Heart right ventricle (tissue), 16 donors: ENCODE measurements around the gene TXLNB. TPM values are rescaled to one million over a fixed set of nuclear protein-coding genes. Genes with fewer than 3 reads are reported as not detected.
A peak's percentile ranks its signal among the peaks of the same experiment; 100 is the strongest.

Experiments
- ATAC-seq, 8 donors: fragments of 200-7000 bp; cut with Tn5 transposase; one replicate each; pipeline ENCODE4 v1.9.1; 2020; ENCODE audit warnings: mild to moderate bottlenecking in 8 of 8, moderate library complexity in 8 of 8, moderate number of reproducible peaks in 1 of 8
- DNase-seq, 2 donors: peaks; one replicate each; pipeline ENCODE4 v3.0.0-alpha.2; 2020
- H3K27ac ChIP-seq, 10 donors: fragments of 200-600 bp; sonication (generic) in 2 of 10; one replicate each; pipeline versions ENCODE4 v1.5.0 to v1.8.0; 2020 to 2022; ENCODE audit warnings: mild to moderate bottlenecking in 3 of 10
- H3K27me3 ChIP-seq, 7 donors: fragments of 200-600 bp; one replicate each; pipeline ENCODE4 v1.8.0; 2021 to 2022; ENCODE audit warnings: mild to moderate bottlenecking in 2 of 7
- H3K36me3 ChIP-seq, 9 donors: fragments of 200-600 bp; sonication (generic) in 1 of 9; one replicate each; pipeline versions ENCODE4 v1.5.0 to v1.8.0; 2020 to 2022; ENCODE audit warnings: mild to moderate bottlenecking in 2 of 9
- H3K4me1 ChIP-seq, 9 donors: fragments of 200-600 bp; sonication (generic) in 1 of 9; one replicate each; pipeline versions ENCODE4 v1.5.0 to v1.8.0; 2020 to 2022; ENCODE audit warnings: mild to moderate bottlenecking in 4 of 9
- H3K4me3 ChIP-seq, 10 donors: fragments of 200-600 bp; sonication (generic) in 2 of 10; one replicate each; pipeline versions ENCODE4 v1.5.0 to v1.8.0; 2020 to 2022; ENCODE audit warnings: mild to moderate bottlenecking in 7 of 10, moderate library complexity in 2 of 10
- H3K9me3 ChIP-seq, 11 donors: fragments of 200-600 bp in 10 of 11; sonication (generic) in 2 of 11; one replicate each; pipeline versions ENCODE4 v1.5.0 to v1.8.0; 2013 to 2022; ENCODE audit warnings: mild to moderate bottlenecking in 2 of 11, control low read depth in 1 of 11, moderate library complexity in 1 of 11
- WGBS, 2 donors: extraction: QIAGEN DNeasy Blood & Tissue Kit; methylation state at CpG; one replicate each; pipeline ENCODE4 v1.1.7; 2013; ENCODE audit warnings: inconsistent platforms in 1 of 2; 5-methylcytosine and 5-hydroxymethylcytosine counted together
- intact Hi-C, 10 donors: fragments of 100-400 bp; cut with DNase I; formaldehyde crosslinking; loops; one replicate each; pipeline versions ENCODE4 v1.11.1 to v1.14.2; 2022
- polyA plus RNA-seq, 2 donors: library from polyadenylated mRNA; stranded (reverse); fragments of 200-250 nt; gene quantifications; one replicate each; pipeline ENCODE4 v1.2.3, GENCODE V29; 2013
- total RNA-seq, 10 donors: library from RNA; stranded (reverse); fragmentation: NEBNext Ultra II Directional in 3 of 10; extraction: Animal tissue kit (Norgen Biotek cat#: 25700) in 3 of 10; gene quantifications; one replicate each; pipeline versions ENCODE4 v1.2.1 to v1.2.4, GENCODE V29; 2021 to 2023
- TF ChIP-seq, protein P1 (sequence below), 9 donors: fragments of 200-600 bp; sonication (generic) in 2 of 9; IDR thresholded peaks; one replicate each; pipeline versions ENCODE4 v1.5.0 to v1.8.0; 2021 to 2022; ENCODE audit warnings: antibody characterized with exemption in 9 of 9, mild to moderate bottlenecking in 5 of 9, moderate library complexity in 1 of 9
- donor health status: Arrhythmogenic right ventricular cardiomyopathy.
- donor health status: ischemic (EF 13 %, LVEDD 7.1; RV severe dilation, severe dysfunction).
- donor health status: healthy with polysubstance abuse.
- donor health status: DM: no; HTN: yes; CAD: no.
- donor health status: DM: no; HTN: no; CAD: no.
- donor health status: ischemic (EF 25% LVEDD 6.9; RV normal size, moderate dysfunction).
- donor health status: ischemic (EF 25% LVEDD 5.7; RV mildly dilated, moderate dysfunction).
- donor health status: healthy.
- donor health status: DM: yes; HTN: yes; CAD: no.
- donor health status: Ischemic cardiomyopathy.
- donor health status: ischemic (EF 35%, LVEDD 5.7; RV mildly dilated, moderate dysfunction).
- donor health status: nonischemic (EF 11% LVEDD 7.7; RV severe dilation, severe dysfunction).
- donor health status: DM: yes; HTN: yes; CAD: no.
- donor health status: PGD.
- donor health status: ischemic (EF 29% LVEDD 5.4; RV normal size, mild dysfunction).
- donor health status: nonischemic (EF 23%, LVEDD 6.1; RV moderate dilation, normal function).

Gene TXLNB
- total and polyA plus RNA-seq, 12 donors, result 6.2 to 156 (median 132) TPM

DNA sequence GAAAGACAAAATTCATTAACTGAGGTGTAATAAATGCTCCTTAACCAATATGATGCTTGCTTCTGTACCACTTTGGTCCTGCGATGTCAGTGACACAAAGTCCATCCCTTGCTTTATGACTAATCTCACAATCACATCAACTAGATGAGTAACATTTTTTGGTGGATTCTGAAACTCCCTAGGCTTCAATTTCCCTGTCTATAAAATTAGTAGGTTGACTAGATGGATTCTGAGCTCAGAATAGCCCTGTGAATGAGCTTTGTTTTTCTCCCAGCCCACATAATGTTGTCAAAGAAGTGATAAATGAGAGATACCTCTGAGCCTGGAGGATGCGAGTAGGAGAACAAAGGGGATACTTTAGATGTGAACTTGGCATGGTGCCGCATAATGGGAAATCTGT, 9.1 kb downstream of the TXLNB start:
- H3K36me3 ChIP-seq, result peaks cover 0 to 8% (median 0%) of the 10 kb centered on the region in 9 donors
- ATAC-seq, result no peak
- H3K4me3 ChIP-seq, result no peak overlapping the region
- no peak overlapping the region for H3K27ac ChIP-seq
- no peaks in the 10 kb centered on the region for H3K27me3 ChIP-seq
- WGBS, 2 donors, result 70 to 83% methylated on average over 3 of the region's 3 CpGs
- no peaks in the 10 kb centered on the region for H3K9me3 ChIP-seq
- peaks cover 0 to 42% (median 27%) of the 10 kb centered on the region in 9 donors for H3K4me1 ChIP-seq
- TF ChIP-seq, protein P1, sequence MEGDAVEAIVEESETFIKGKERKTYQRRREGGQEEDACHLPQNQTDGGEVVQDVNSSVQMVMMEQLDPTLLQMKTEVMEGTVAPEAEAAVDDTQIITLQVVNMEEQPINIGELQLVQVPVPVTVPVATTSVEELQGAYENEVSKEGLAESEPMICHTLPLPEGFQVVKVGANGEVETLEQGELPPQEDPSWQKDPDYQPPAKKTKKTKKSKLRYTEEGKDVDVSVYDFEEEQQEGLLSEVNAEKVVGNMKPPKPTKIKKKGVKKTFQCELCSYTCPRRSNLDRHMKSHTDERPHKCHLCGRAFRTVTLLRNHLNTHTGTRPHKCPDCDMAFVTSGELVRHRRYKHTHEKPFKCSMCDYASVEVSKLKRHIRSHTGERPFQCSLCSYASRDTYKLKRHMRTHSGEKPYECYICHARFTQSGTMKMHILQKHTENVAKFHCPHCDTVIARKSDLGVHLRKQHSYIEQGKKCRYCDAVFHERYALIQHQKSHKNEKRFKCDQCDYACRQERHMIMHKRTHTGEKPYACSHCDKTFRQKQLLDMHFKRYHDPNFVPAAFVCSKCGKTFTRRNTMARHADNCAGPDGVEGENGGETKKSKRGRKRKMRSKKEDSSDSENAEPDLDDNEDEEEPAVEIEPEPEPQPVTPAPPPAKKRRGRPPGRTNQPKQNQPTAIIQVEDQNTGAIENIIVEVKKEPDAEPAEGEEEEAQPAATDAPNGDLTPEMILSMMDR (IDR thresholded peaks at IDR 0.05), result no peak
- intact Hi-C loops, result no loop called here
- no peak for DNase-seq

DNA sequence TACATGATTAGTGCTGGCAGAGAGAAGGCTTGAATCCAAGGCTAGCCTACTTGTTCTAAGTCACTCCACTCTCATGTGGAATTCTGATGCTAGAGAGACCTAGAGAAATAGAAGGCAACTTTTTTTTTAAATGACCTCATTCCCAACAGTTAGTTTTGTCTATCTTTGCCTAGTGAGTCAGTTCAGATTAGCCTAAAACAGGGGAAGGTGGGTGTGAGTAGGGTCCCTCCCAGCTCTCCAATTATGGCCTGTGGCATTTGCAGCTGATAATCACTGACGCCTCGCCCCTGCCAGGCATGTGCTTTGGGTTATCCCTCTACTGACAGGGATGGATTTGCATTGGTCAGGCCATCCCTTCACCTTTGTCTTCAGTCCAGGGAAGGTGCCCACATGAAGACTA, 13.6 kb downstream of the TXLNB start:
- WGBS, 2 donors, result 46 to 70% methylated on average over 2 of the region's 2 CpGs
- intact Hi-C loops, result no loop called here
- H3K36me3 ChIP-seq, result peaks cover 0 to 20% (median 0%) of the 10 kb centered on the region in 9 donors
- DNase-seq (no peak), ATAC-seq (peak in 6 of 8 donors; percentile 50 to 92 (median 73))
- H3K27me3 ChIP-seq, result no peaks in the 10 kb centered on the region
- no peaks in the 10 kb centered on the region for H3K9me3 ChIP-seq
- H3K4me3 ChIP-seq, result no peak overlapping the region
- TF ChIP-seq, protein P1 (IDR thresholded peaks at IDR 0.05), result no peak
- peaks cover 0 to 48% (median 29%) of the 10 kb centered on the region in 9 donors for H3K4me1 ChIP-seq
- H3K27ac ChIP-seq, result peak overlapping the region in 9 of 10 donors; percentile 31 to 90 (median 78)

DNA sequence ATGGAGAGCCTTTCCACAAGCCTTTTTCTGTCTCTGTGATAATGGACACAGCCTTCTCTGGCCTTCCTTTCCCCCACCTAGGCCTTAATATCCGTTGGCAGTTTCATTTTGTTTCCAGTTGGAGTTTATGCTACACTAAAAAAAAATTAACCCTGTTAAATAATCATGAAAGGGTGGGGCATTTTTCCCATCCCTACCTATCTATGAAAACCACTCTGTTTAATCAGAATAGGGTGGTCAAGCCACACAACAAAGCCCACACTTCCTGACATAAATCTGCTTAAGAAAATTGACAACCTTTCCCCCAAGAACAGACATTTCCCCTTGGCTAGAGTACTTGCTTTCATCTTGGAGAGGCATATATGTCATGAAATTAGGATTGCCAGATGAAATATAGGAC, 14.2 kb downstream of the TXLNB start:
- DNase-seq (no peak), ATAC-seq (peak in 2 of 8 donors; percentile 25 to 32)
- intact Hi-C loops, result no loop called here
- Histone ChIP-seq H3K9me3 (no peaks in the 10 kb centered on the region), H3K27me3 (no peaks in the 10 kb centered on the region), H3K4me3 (peak overlapping the region in 2 of 10 donors; percentile 17 to 20), H3K36me3 (peaks cover 0 to 26% (median 0%) of the 10 kb centered on the region in 9 donors), H3K4me1 (peaks cover 0 to 48% (median 29%) of the 10 kb centered on the region in 9 donors), H3K27ac (peak overlapping the region; percentile 31 to 90 (median 77))
- 10 to 16% methylated on average over 1 of the region's 1 CpG for WGBS, 2 donors
- TF ChIP-seq, protein P1 (IDR thresholded peaks at IDR 0.05), result no peak

DNA sequence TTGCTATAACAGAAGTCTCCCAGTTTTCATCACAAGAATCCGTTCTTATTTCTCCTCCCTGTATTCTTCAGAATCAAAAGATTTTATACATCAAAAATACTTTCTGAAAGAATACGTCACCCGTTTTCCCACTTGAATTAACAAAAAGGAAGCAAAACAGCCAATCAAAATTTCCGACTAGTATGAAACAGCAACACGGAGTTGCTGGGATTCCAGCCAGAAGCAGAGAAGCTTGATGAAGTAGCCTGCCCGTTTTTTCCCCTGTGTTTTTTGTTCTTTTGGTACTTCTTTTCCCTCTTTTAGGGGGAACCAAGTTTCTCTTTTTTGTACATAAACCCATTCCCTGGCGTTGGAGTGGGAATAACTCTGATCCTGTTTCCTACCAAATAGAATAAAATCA, 14.6 kb downstream of the TXLNB start:
- WGBS, 2 donors, result 43 to 45% methylated on average over 7 of the region's 7 CpGs
- Histone ChIP-seq H3K27me3 (no peaks in the 10 kb centered on the region), H3K9me3 (no peaks in the 10 kb centered on the region), H3K27ac (peak overlapping the region; percentile 31 to 90 (median 77)), H3K4me1 (peaks cover 0 to 48% (median 29%) of the 10 kb centered on the region in 9 donors), H3K4me3 (peak overlapping the region in 2 of 10 donors; percentile 17 to 20), H3K36me3 (peaks cover 0 to 30% (median 0%) of the 10 kb centered on the region in 9 donors)
- TF ChIP-seq, protein P1 (IDR thresholded peaks at IDR 0.05), result no peak
- DNase-seq (peak in 1 of 2 donors; percentile 43), ATAC-seq (peak in 7 of 8 donors; percentile 32 to 60 (median 47))
- intact Hi-C loops, result no loop called here
